WTC11 (cell line): ENCODE measurements around the gene COX7B2. TPM values are rescaled to one million over a fixed set of nuclear protein-coding genes. Genes with fewer than 3 reads are reported as not detected.

Source experiments
- ATAC-seq: fragments of 200-7000 bp; cut with Tn5 transposase; 2 replicates; pipeline ENCODE4 v1.10.0; 2021; ENCODE audit warnings: mild to moderate bottlenecking, moderate library complexity
- CTCF ChIA-PET: fragments of 300-600 bp; sonication (Branson Sonifier 250); formaldehyde crosslinking; loops from one replicate; lab custom pipeline; 2021; ENCODE audit warnings: antibody characterized with exemption; lab: Charles Lee
- POLR2A ChIA-PET: fragments of 350-600 bp; sonication (Branson Sonifier 250); formaldehyde crosslinking; loops from one replicate; lab custom pipeline; 2021; ENCODE audit warnings: antibody characterized with exemption; lab: Charles Lee
- DNase-seq: peaks from one replicate; pipeline ENCODE4 v3.0.0; 2021; ENCODE audit warnings: low spot score
- H3K27ac Mint-ChIP-seq: 2 replicates; pipeline ENCODE4 v1.8.0; 2021; ENCODE audit warnings: mixed read lengths
- H3K27me3 Mint-ChIP-seq: 2 replicates; pipeline ENCODE4 v1.8.0; 2021; ENCODE audit warnings: low read depth, mild to moderate bottlenecking, moderate library complexity, mixed read lengths
- H3K36me3 Mint-ChIP-seq: 2 replicates; pipeline ENCODE4 v1.8.0; 2021; ENCODE audit warnings: mixed read lengths
- H3K4me1 Mint-ChIP-seq: 2 replicates; pipeline ENCODE4 v1.8.0; 2022; ENCODE audit warnings: mixed read lengths
- H3K4me3 Mint-ChIP-seq: 2 replicates; pipeline ENCODE4 v1.8.0; 2021; ENCODE audit warnings: mild to moderate bottlenecking, moderate library complexity, mixed read lengths
- H3K9me3 Mint-ChIP-seq: 2 replicates; pipeline ENCODE4 v1.8.0; 2021; ENCODE audit warnings: mixed read lengths
- ATF1 ChIP-seq: sonication (generic); formaldehyde crosslinking; IDR thresholded peaks from 2 replicates; pipeline ENCODE4 v1.8.1; 2023; ENCODE audit warnings: mild to moderate bottlenecking, moderate library complexity, missing genetic modification reagents
- ATF2 ChIP-seq: sonication (generic); formaldehyde crosslinking; IDR thresholded peaks from 2 replicates; pipeline ENCODE4 v1.8.1; 2022; ENCODE audit warnings: low read depth, missing genetic modification reagents, borderline replicate concordance
- CBFB ChIP-seq: sonication (generic); formaldehyde crosslinking; IDR thresholded peaks from 2 replicates; pipeline ENCODE4 v1.8.1; 2022; ENCODE audit warnings: mild to moderate bottlenecking, low read depth, missing genetic modification reagents
- EMX1 ChIP-seq: fragments of 250-450 bp; sonication (Bioruptor Pico); IDR thresholded peaks from 2 replicates; pipeline ENCODE4 v1.8.0; 2021; ENCODE audit warnings: mild to moderate bottlenecking
- GABPB1 ChIP-seq: sonication (generic); formaldehyde crosslinking; IDR thresholded peaks from 2 replicates; pipeline ENCODE4 v1.8.1; 2023; ENCODE audit warnings: mild to moderate bottlenecking, missing genetic modification reagents
- GTF2I ChIP-seq: fragments of 250-450 bp; sonication (Bioruptor Pico); conservative IDR thresholded peaks from 2 replicates; pipeline ENCODE4 v1.4.0; 2021; ENCODE audit warnings: mild to moderate bottlenecking
- IRF2 ChIP-seq: sonication (generic); formaldehyde crosslinking; IDR thresholded peaks from 2 replicates; pipeline ENCODE4 v1.8.0; 2022; ENCODE audit warnings: low read depth, missing genetic modification reagents, borderline replicate concordance
- MLX ChIP-seq: sonication (generic); formaldehyde crosslinking; IDR thresholded peaks from 2 replicates; pipeline ENCODE4 v1.8.1; 2023; ENCODE audit warnings: mild to moderate bottlenecking, missing genetic modification reagents, moderate library complexity
- MYBL2 ChIP-seq: sonication (generic); formaldehyde crosslinking; IDR thresholded peaks from 2 replicates; pipeline ENCODE4 v1.8.1; 2023; ENCODE audit warnings: mild to moderate bottlenecking, moderate library complexity, missing genetic modification reagents
- NFE2L1 ChIP-seq: sonication (generic); formaldehyde crosslinking; IDR thresholded peaks from 2 replicates; pipeline ENCODE4 v1.8.1; 2023; ENCODE audit warnings: missing genetic modification reagents
- OVOL2 ChIP-seq: fragments of 250-450 bp; sonication (Bioruptor Pico); IDR thresholded peaks from 2 replicates; pipeline ENCODE4 v1.9.0; 2021; ENCODE audit warnings: mild to moderate bottlenecking, borderline replicate concordance
- SMAD4 ChIP-seq: sonication (generic); formaldehyde crosslinking; IDR thresholded peaks from 2 replicates; pipeline ENCODE4 v1.8.0; 2022; ENCODE audit warnings: mild to moderate bottlenecking, missing genetic modification reagents
- SOX15 ChIP-seq: fragments of 250-450 bp; sonication (Bioruptor Pico); IDR thresholded peaks from 2 replicates; pipeline ENCODE4 v1.9.0; 2021; ENCODE audit warnings: mild to moderate bottlenecking
- TP53 ChIP-seq: sonication (generic); formaldehyde crosslinking; IDR thresholded peaks from 2 replicates; pipeline ENCODE4 v1.8.1; 2023; ENCODE audit warnings: mild to moderate bottlenecking, missing genetic modification reagents
- ZNF281 ChIP-seq: sonication (generic); formaldehyde crosslinking; IDR thresholded peaks from 2 replicates; pipeline ENCODE4 v1.8.0; 2023; ENCODE audit warnings: mild to moderate bottlenecking, missing genetic modification reagents
- ZNF532 ChIP-seq: fragments of 250-450 bp; sonication (Bioruptor Pico); IDR thresholded peaks from 2 replicates; pipeline ENCODE4 v1.9.0; 2021; ENCODE audit warnings: mild to moderate bottlenecking, borderline replicate concordance
- ZNF671 ChIP-seq: fragments of 250-450 bp; sonication (Bioruptor Pico); IDR thresholded peaks from 2 replicates; pipeline ENCODE4 v1.8.0; 2021; ENCODE audit warnings: mild to moderate bottlenecking
- total RNA-seq: library from RNA; stranded (reverse); gene quantifications from 3 replicates; pipeline ENCODE4 v1.2.3, GENCODE V29; 2021
- TF ChIP-seq, protein P1 (sequence below): fragments of 250-450 bp; sonication (Bioruptor Pico); IDR thresholded peaks from 2 replicates; pipeline ENCODE4 v1.8.0; 2021; ENCODE audit warnings: mild to moderate bottlenecking
- TF ChIP-seq, protein P2 (sequence below): sonication (generic); formaldehyde crosslinking; IDR thresholded peaks from 2 replicates; pipeline ENCODE4 v1.8.0; 2022; ENCODE audit warnings: mild to moderate bottlenecking, missing genetic modification reagents
- TF ChIP-seq, protein P3 (sequence below): fragments of 250-450 bp; sonication (Bioruptor Pico); IDR thresholded peaks from 2 replicates; pipeline ENCODE4 v1.9.0; 2021; ENCODE audit warnings: moderate library complexity, mild to moderate bottlenecking, inconsistent platforms, borderline replicate concordance
- TF ChIP-seq, protein P4 (sequence below): sonication (generic); formaldehyde crosslinking; IDR thresholded peaks from 2 replicates; pipeline ENCODE4 v1.8.1; 2023; ENCODE audit warnings: mild to moderate bottlenecking, missing genetic modification reagents

Gene COX7B2
- total RNA-seq, 1 experiment from 2014 or later = not detected

DNA sequence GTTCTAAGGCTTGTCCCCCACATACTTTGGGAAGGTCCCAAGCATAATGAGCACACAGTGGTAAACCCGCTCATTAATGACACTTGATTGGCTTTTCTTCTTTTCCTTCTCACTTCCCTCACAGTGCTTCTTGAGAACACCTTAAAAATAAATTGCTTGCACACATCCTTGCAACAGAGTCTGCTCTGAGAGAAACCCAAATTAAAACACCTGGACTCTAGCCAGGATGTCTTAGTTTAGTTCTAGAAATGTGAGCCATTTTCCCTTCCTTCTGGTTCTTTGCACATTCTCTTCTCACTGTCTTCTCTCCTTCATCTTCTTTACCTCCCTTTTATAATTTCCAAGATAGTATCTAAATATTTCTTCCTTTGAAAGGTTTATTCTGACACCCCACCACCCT lies 35.3 kb upstream of the COX7B2 start:
- Mint-ChIP-seq H3K27ac (no peak overlapping the region), H3K36me3 (no peaks in the 10 kb centered on the region), H3K4me1 (no peaks in the 10 kb centered on the region), H3K9me3 (no peaks in the 10 kb centered on the region), H3K27me3 (no peaks in the 10 kb centered on the region), H3K4me3 (no peak overlapping the region)
- POLR2A ChIA-PET = no interaction called here
- CTCF ChIA-PET = no interaction called here
- ATAC-seq (no peak), DNase-seq (no peak)
- no peak for TF ChIP-seq NFE2L1 (CRISPR knock-in tag)
- no peak for TF ChIP-seq MYBL2
- no peak for TF ChIP-seq ATF2 (CRISPR knock-in tag)
- TF ChIP-seq GABPB1 (CRISPR knock-in tag) = no peak
- TF ChIP-seq MLX (CRISPR knock-in tag) = no peak
- TF ChIP-seq OVOL2 = no peak
- TF ChIP-seq, protein P1, sequence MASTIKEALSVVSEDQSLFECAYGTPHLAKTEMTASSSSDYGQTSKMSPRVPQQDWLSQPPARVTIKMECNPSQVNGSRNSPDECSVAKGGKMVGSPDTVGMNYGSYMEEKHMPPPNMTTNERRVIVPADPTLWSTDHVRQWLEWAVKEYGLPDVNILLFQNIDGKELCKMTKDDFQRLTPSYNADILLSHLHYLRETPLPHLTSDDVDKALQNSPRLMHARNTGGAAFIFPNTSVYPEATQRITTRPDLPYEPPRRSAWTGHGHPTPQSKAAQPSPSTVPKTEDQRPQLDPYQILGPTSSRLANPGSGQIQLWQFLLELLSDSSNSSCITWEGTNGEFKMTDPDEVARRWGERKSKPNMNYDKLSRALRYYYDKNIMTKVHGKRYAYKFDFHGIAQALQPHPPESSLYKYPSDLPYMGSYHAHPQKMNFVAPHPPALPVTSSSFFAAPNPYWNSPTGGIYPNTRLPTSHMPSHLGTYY (CRISPR knock-in tag) = no peak
- no peak for TF ChIP-seq SMAD4 (CRISPR knock-in tag)
- TF ChIP-seq ZNF281 (CRISPR knock-in tag) = no peak
- no peak for TF ChIP-seq CBFB (CRISPR knock-in tag)
- TF ChIP-seq ZNF532 = no peak

GRCh38 chr4:46937493-46937892 lies 28.4 kb upstream of the COX7B2 start:
- no peak for DNase-seq
- H3K4me3 Mint-ChIP-seq = no peak overlapping the region
- H3K27ac Mint-ChIP-seq = no peak overlapping the region
- CTCF ChIA-PET = interaction anchor here (0.6 to 1.3 kb wide), 2 partner anchors 185 to 547 kb away, joined by 3 to 5 read pairs; partner anchors contain the start of gene ATP10D
- POLR2A ChIA-PET = no interaction called here
- H3K27me3 Mint-ChIP-seq = no peaks in the 10 kb centered on the region
- no peaks in the 10 kb centered on the region for H3K9me3 Mint-ChIP-seq
- no peaks in the 10 kb centered on the region for H3K4me1 Mint-ChIP-seq
- H3K36me3 Mint-ChIP-seq = no peaks in the 10 kb centered on the region
- no peak for ATAC-seq
- TF ChIP-seq, protein P2, sequence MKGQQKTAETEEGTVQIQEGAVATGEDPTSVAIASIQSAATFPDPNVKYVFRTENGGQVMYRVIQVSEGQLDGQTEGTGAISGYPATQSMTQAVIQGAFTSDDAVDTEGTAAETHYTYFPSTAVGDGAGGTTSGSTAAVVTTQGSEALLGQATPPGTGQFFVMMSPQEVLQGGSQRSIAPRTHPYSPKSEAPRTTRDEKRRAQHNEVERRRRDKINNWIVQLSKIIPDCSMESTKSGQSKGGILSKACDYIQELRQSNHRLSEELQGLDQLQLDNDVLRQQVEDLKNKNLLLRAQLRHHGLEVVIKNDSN = no peak
- TF ChIP-seq, protein P3, sequence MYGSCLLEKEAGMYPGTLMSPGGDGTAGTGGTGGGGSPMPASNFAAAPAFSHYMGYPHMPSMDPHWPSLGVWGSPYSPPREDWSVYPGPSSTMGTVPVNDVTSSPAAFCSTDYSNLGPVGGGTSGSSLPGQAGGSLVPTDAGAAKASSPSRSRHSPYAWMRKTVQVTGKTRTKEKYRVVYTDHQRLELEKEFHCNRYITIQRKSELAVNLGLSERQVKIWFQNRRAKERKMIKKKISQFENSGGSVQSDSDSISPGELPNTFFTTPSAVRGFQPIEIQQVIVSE (CRISPR knock-in tag) = no peak
- TF ChIP-seq ZNF671 (no peak), GABPB1 (CRISPR knock-in tag) (no peak), EMX1 (CRISPR knock-in tag) (no peak), IRF2 (CRISPR knock-in tag) (no peak), TP53 (CRISPR knock-in tag) (no peak), SOX15 (CRISPR knock-in tag) (no peak), ATF1 (CRISPR knock-in tag) (no peak), MYBL2 (no peak), GTF2I (CRISPR knock-in tag) (no peak)
- TF ChIP-seq, protein P4, sequence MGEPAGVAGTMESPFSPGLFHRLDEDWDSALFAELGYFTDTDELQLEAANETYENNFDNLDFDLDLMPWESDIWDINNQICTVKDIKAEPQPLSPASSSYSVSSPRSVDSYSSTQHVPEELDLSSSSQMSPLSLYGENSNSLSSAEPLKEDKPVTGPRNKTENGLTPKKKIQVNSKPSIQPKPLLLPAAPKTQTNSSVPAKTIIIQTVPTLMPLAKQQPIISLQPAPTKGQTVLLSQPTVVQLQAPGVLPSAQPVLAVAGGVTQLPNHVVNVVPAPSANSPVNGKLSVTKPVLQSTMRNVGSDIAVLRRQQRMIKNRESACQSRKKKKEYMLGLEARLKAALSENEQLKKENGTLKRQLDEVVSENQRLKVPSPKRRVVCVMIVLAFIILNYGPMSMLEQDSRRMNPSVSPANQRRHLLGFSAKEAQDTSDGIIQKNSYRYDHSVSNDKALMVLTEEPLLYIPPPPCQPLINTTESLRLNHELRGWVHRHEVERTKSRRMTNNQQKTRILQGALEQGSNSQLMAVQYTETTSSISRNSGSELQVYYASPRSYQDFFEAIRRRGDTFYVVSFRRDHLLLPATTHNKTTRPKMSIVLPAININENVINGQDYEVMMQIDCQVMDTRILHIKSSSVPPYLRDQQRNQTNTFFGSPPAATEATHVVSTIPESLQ (CRISPR knock-in tag) = no peak
- TF ChIP-seq, protein P1 (CRISPR knock-in tag) = no peak
